Cortex of kidney (tissue), 1 donor: Measurements from ENCODE around the gene SPIB.
"Not testable (repeated sequence)": the region's sequence is repeated elsewhere in the genome, so short reads cannot be mapped to it uniquely, and the experiment has no call there.

Experiments
- DNase-seq: peaks from one replicate; lab custom pipeline; 2025; lab: John Stamatoyannopoulos, UW

Gene SPIB

GRCh38 chr19:50473336-50473735 is 54.6 kb downstream of the SPIB start:
- not testable (repeated sequence) for DNase-seq

DNA sequence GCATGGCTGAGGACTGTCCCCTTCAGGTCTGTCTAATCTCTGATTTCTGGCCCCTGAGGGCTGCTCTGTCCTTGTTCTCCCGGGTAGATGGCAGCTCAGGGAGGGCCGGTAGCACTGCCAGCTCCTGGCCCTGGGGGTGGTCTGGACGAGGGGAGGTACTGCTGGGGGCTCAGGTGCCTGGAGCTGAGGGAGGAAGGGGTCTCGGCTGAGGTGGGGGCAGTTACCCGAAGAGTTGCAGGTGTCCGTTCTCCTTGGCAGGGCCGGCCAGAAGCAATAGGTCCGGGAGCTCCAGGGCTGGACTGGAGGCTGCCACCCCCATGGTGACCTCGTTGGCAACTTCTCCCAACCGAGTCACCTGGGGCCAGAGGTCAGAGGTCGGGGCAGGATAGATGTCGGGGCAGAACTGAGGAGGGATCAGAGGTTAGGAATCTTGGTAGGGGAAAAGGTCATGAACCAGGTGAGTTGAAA is 56.4 kb downstream of the SPIB start:
- DNase-seq: no peak

- DNase-seq: no peak
Measured at GRCh38 chr19:50475736-50476223, 57.0 kb downstream of the SPIB start.

- DNase-seq: no peak
Measured at GRCh38 chr19:50476224-50476906, 57.6 kb downstream of the SPIB start, which contains the start of the genes EMC10 and GARIN5A. TSS of gene EMC10 (plus strand) at chr19:50476507. CDS start at chr19:50476545, 38 bp downstream. TSS of gene GARIN5A (minus strand) at chr19:50476848. CDS start at chr19:50476388, 460 bp downstream.

DNA sequence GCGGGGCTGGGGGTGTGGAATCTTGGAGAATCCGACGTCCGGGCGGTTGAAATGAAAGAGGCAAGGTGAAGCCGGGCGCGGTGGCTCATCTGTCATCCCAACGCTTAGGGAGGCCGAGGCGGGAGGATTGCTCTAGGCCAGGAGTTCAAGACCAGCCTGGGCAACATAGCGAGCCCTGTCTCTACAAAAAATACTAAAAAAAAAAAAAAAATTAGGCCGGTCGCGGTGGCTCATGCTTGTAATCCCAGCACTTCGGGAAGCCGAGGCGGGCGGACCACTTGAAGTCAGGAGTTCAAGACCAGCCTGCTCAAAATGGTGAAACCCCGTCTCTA is 58.1 kb downstream of the SPIB start:
- no peak for DNase-seq

GRCh38 chr19:50477751-50478515 is 59.2 kb downstream of the SPIB start:
- no peak for DNase-seq

DNA sequence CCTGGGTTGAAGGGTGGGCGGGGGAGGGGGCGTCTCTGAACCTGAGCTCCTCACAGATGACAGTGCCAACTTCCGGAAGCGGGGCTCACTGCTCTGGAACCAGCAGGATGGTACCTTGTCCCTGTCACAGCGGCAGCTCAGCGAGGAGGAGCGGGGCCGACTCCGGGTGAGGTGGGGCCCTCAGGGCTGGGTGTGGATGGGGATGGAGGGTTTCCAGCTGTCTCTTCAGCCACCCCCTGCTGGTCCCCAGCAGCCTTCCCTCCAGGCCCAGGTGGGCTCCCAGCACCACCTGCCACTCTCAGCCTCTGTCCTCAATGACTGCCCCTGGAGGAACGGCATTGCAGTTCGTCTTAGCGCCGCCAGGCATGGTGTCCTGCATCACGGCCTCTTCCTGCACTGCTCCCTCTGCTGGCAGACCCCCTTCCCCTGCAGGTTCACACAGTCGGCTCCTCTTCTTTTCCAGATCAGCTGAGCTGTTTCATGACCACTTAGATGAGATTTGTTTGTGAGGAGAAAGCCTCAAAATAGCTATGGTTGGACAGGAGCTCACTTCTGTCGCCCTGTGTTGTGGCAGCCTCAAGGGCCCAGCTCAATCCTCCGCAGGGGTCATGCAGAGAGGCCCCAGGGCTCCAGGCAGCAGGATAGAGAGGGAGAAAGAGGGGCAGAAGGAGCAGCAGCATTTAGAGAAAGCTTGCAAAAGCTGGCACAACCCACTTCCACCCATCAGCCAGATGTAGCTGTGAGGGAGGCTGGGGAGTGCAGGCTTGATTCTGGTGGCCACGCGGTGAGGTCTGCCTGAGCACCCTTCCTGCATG is 60.4 kb downstream of the SPIB start:
- no peak for DNase-seq

DNA sequence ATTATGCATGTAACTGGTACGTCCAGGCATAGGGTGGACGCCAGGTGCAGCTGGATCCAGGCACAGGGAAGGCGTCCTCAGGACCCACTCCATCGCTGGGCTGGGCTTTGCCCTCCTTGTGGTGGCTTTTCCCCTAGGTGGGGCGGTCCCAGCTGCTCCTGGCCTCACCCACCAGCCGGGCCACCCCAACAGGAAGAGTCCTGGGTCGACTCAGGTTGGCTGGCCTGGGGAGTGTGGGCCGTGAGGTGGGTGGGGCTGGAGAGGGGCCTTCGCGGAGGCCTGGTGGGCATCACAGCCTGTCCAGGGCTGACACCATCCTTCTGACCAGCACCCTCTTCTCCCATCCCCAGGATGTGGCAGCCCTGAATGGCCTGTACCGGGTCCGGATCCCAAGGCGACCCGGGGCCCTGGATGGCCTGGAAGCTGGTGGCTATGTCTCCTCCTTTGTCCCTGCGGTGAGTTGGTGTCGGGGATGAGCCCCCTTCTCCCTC is 61.1 kb downstream of the SPIB start:
- DNase-seq: no peak

- DNase-seq: no peak
Measured at GRCh38 chr19:50480281-50481111, 61.8 kb downstream of the SPIB start.
